H1 (cell line): ENCODE measurements around the gene DHRS13. TPM values are rescaled to one million over a fixed set of nuclear protein-coding genes. Genes with fewer than 3 reads are reported as not detected.

Experiments used
- CTCF ChIA-PET: fragments of 300-600 bp; sonication (Branson Sonifier 250); formaldehyde crosslinking; loops from one replicate; lab custom pipeline; 2021; ENCODE audit not compliant: partially characterized antibody; lab: Charles Lee
- POLR2A ChIA-PET: fragments of 300-600 bp; sonication (Branson Sonifier 250); formaldehyde crosslinking; loops from one replicate; lab custom pipeline; 2021; ENCODE audit warnings: inconsistent platforms; ENCODE audit not compliant: partially characterized antibody; lab: Charles Lee
- DNase-seq, 2 experiments: peaks; one replicate each; pipeline versions ENCODE4 v3.0.0 to v3.0.0-alpha.2; 2010 to 2022; ENCODE audit warnings: low spot score in 2 of 2, low read depth in 1 of 2, mixed read lengths in 1 of 2
- FAIRE-seq: peaks from 2 replicates; lab custom pipeline; 2011; peaks lifted over from hg19 to GRCh38; lab: Jason Lieb, UNC
- H2AFZ ChIP-seq: 2 replicates; pipeline ENCODE4 v1.8.1; 2012; ENCODE audit warnings: low read length, inconsistent platforms
- H2AK5ac ChIP-seq: 2 replicates; pipeline ENCODE4 v1.6.1; 2013; ENCODE audit warnings: low read depth, low read length
- H2BK120ac ChIP-seq: replicated peaks from 2 replicates; pipeline ENCODE3; 2013; ENCODE audit warnings: low read depth, low read length, inconsistent platforms
- H2BK12ac ChIP-seq: 2 replicates; pipeline ENCODE4 v1.6.1; 2013; ENCODE audit warnings: low read depth, low read length
- H2BK15ac ChIP-seq: 2 replicates; pipeline ENCODE4 v1.6.1; 2013; ENCODE audit warnings: low read length
- H2BK20ac ChIP-seq: 2 replicates; pipeline ENCODE4 v1.6.1; 2013; ENCODE audit warnings: low read length
- H2BK5ac ChIP-seq: 2 replicates; pipeline ENCODE4 v1.6.1; 2013; ENCODE audit warnings: low read depth, low read length
- H3K14ac ChIP-seq: 2 replicates; pipeline ENCODE4 v1.6.1; 2013; ENCODE audit warnings: inconsistent platforms; ENCODE audit not compliant: insufficient read length
- H3K18ac ChIP-seq: 2 replicates; pipeline ENCODE4 v1.6.1; 2013; ENCODE audit warnings: low read length; ENCODE audit errors: extremely low read depth
- H3K23ac ChIP-seq: 2 replicates; pipeline ENCODE4 v1.6.1; 2013; ENCODE audit warnings: inconsistent platforms; ENCODE audit not compliant: insufficient read length
- H3K23me2 ChIP-seq: 2 replicates; pipeline ENCODE4 v1.6.1; 2013; ENCODE audit warnings: low read depth, low read length
- H3K27ac ChIP-seq: 2 replicates; pipeline ENCODE4 v1.6.1; 2011; ENCODE audit warnings: low read depth, low read length, inconsistent platforms
- H3K27me3 ChIP-seq, 4 experiments: replicated peaks in 1 of 4; 1 replicate in 1 of 4; 2 replicates in 3 of 4; pipeline versions ENCODE4 v1.6.1 to v1.8.1; 2011 to 2013; ENCODE audit warnings: low read length in 3 of 4, mild to moderate bottlenecking in 3 of 4, inconsistent platforms in 2 of 4, mixed read lengths in 2 of 4, moderate library complexity in 1 of 4; ENCODE audit not compliant: control insufficient read depth in 3 of 4, insufficient read depth in 3 of 4; ENCODE audit errors: extremely low read depth in 1 of 4
- H3K36me3 ChIP-seq, 4 experiments: 2 replicates each; pipeline versions ENCODE4 v1.6.1 to v1.8.1; 2011 to 2013; ENCODE audit warnings: mild to moderate bottlenecking in 4 of 4, low read length in 3 of 4, moderate library complexity in 2 of 4, control low read depth in 1 of 4, inconsistent platforms in 1 of 4; ENCODE audit not compliant: insufficient read depth in 4 of 4, control insufficient read depth in 2 of 4
- H3K4ac ChIP-seq: replicated peaks from 2 replicates; pipeline ENCODE3; 2013; ENCODE audit warnings: low read length, low read depth, mixed read lengths, inconsistent platforms; ENCODE audit not compliant: insufficient read length
- H3K4me1 ChIP-seq, 4 experiments: replicated peaks in 1 of 4; 1 replicate in 1 of 4; 2 replicates in 3 of 4; pipeline versions ENCODE4 v1.6.1 to v1.8.1; 2011 to 2013; ENCODE audit warnings: low read length in 3 of 4, inconsistent platforms in 2 of 4, mixed read lengths in 1 of 4; ENCODE audit not compliant: insufficient read depth in 4 of 4, control insufficient read depth in 3 of 4
- H3K4me2 ChIP-seq, 2 experiments: 2 replicates each; pipeline versions ENCODE4 v1.6.1 to v1.8.1; 2011 to 2013; ENCODE audit warnings: low read depth in 2 of 2, low read length in 2 of 2, control low read depth in 1 of 2, inconsistent platforms in 1 of 2, mild to moderate bottlenecking in 1 of 2; ENCODE audit not compliant: insufficient read depth in 1 of 2
- H3K4me3 ChIP-seq, 4 experiments: fragments of 200-600, 300-600 bp in 1 of 4; sonication (generic), shearing (Covaris generic), sonication (Bioruptor Twin) in 1 of 4; 2 replicates each; pipeline versions ENCODE4 v1.5.1 to v1.8.1; 2011 to 2016; ENCODE audit warnings: low read length in 4 of 4, low read depth in 3 of 4, control low read depth in 2 of 4, inconsistent platforms in 2 of 4, mild to moderate bottlenecking in 2 of 4, mixed read lengths in 1 of 4, moderate library complexity in 1 of 4; ENCODE audit not compliant: insufficient read depth in 2 of 4; ENCODE audit errors: extremely low read depth in 1 of 4
- H3K56ac ChIP-seq: replicated peaks from 2 replicates; pipeline ENCODE3; 2013; ENCODE audit warnings: low read depth, mild to moderate bottlenecking, mixed read lengths, low read length, inconsistent platforms; ENCODE audit not compliant: insufficient read length
- H3K79me1 ChIP-seq: 2 replicates; pipeline ENCODE4 v1.6.1; 2013; ENCODE audit warnings: low read depth, low read length, control low read depth
- H3K79me2 ChIP-seq, 2 experiments: 2 replicates each; pipeline versions ENCODE4 v1.6.1 to v1.8.1; 2012 to 2013; ENCODE audit warnings: low read length in 2 of 2, mild to moderate bottlenecking in 2 of 2, inconsistent platforms in 1 of 2; ENCODE audit not compliant: insufficient read depth in 2 of 2, control insufficient read depth in 1 of 2
- H3K9ac ChIP-seq, 4 experiments: replicated peaks in 1 of 4; 1 replicate in 1 of 4; 2 replicates in 3 of 4; pipeline versions ENCODE4 v1.6.1 to v1.8.1; 2011 to 2013; ENCODE audit warnings: low read depth in 3 of 4, low read length in 3 of 4, control low read depth in 2 of 4, mild to moderate bottlenecking in 2 of 4, moderate library complexity in 2 of 4, inconsistent platforms in 1 of 4; ENCODE audit errors: extremely low read depth in 1 of 4
- H3K9me3 ChIP-seq, 2 experiments: 2 replicates each; pipeline versions ENCODE4 v1.6.1 to v1.8.1; 2012 to 2013; ENCODE audit warnings: mild to moderate bottlenecking in 2 of 2, moderate library complexity in 2 of 2, control low read depth in 1 of 2, inconsistent platforms in 1 of 2, low read depth in 1 of 2, low read length in 1 of 2, mixed read lengths in 1 of 2; ENCODE audit not compliant: insufficient read depth in 2 of 2
- H4K20me1 ChIP-seq, 2 experiments: replicated peaks in 1 of 2; 2 replicates each; pipeline versions ENCODE3 to v1.8.1; 2011 to 2013; ENCODE audit warnings: inconsistent platforms in 2 of 2, low read length in 2 of 2, mild to moderate bottlenecking in 1 of 2; ENCODE audit not compliant: insufficient read depth in 2 of 2, control insufficient read depth in 1 of 2
- H4K5ac ChIP-seq: 2 replicates; pipeline ENCODE4 v1.6.1; 2013; ENCODE audit warnings: low read length, low read depth, mixed read lengths, inconsistent platforms; ENCODE audit not compliant: insufficient read length
- H4K8ac ChIP-seq: 2 replicates; pipeline ENCODE4 v1.8.0; 2013; ENCODE audit warnings: mild to moderate bottlenecking, moderate library complexity, low read length, inconsistent platforms; ENCODE audit not compliant: insufficient read depth; ENCODE audit errors: extremely low read depth
- H4K91ac ChIP-seq: replicated peaks from 2 replicates; pipeline ENCODE3; 2013; ENCODE audit warnings: low read length, mixed read lengths, inconsistent platforms; ENCODE audit not compliant: insufficient read length
- CEBPB ChIP-seq: IDR thresholded peaks from 2 replicates; pipeline ENCODE4 v1.6.1; 2012; ENCODE audit warnings: low read depth, low read length
- CREB1 ChIP-seq: IDR thresholded peaks from 2 replicates; pipeline ENCODE4 v1.6.1; 2012; ENCODE audit warnings: inconsistent platforms
- HDAC6 ChIP-seq: IDR thresholded peaks from one replicate; pipeline ENCODE4 v1.7.1; 2012; ENCODE audit warnings: low read depth, mild to moderate bottlenecking, inconsistent platforms, low read length, moderate library complexity
- POLR2AphosphoS5 ChIP-seq: IDR thresholded peaks from 2 replicates; pipeline ENCODE4 v1.6.1; 2011; ENCODE audit warnings: low read depth, low read length
- whole genome bisulfite sequencing, 2 experiments: shearing (Covaris generic) in 1 of 2; methylation state at CpG; one replicate each; pipeline versions ENCODE4 v1.1.6 to v1.1.7; 2013 to 2015; ENCODE audit warnings: low lambda C conversion rate in 2 of 2, mixed read lengths in 2 of 2, inconsistent platforms in 1 of 2, low coverage in 1 of 2, missing lambda C conversion rate in 1 of 2; ENCODE audit not compliant: insufficient replicate concordance in 2 of 2, insufficient coverage in 1 of 2, insufficient read length in 1 of 2; ENCODE audit errors: extremely low coverage in 1 of 2, missing lambda C conversion rate in 1 of 2; 5-methylcytosine and 5-hydroxymethylcytosine counted together
- polyA plus RNA-seq, 7 experiments: library from polyadenylated mRNA; depleted of rRNA in 3 of 7; stranded (reverse) in 5 of 7; unstranded in 2 of 7; fragments of >200 nt in 5 of 7; fragments of 200-250 nt in 2 of 7; gene quantifications; 1 replicate in 5 of 7; 2 replicates in 1 of 7; 4 replicates in 1 of 7; pipeline versions ENCODE4 v1.2.1 to v1.2.3, GENCODE V29; 2011 to 2013; ENCODE audit warnings: missing spikeins in 2 of 7, mixed read lengths in 2 of 7
- total RNA-seq: library from RNA; stranded (reverse); fragmentation: NEBNext Ultra II Directional; extraction: Animal tissue kit (Norgen Biotek cat#: 25700); gene quantifications from 2 replicates; pipeline ENCODE4 v1.2.1, GENCODE V29; 2021

Gene DHRS13
- total and polyA plus RNA-seq, 2 of the 8 experiments (the other 6 are each of a cell fraction or from before 2014, with no cell fraction given), result 23.7 to 30.0 TPM

DNA sequence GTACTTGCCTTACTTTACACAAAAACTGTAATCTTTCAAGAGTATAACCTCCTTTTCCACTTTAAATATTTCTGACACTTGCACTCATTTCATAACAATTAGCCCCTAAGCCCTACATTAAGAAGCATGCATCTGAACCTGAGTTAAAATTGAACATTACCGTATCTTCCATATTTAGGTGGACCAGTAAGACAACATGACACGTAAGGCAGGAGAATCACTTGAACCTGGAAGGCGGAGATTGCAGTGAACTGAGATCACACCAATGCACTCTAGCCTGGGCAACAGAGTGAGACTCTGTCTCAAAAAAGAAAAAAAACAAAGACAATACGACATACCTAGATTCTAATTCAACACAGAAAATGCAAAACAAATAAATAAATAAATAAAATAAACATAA lies 41.5 kb upstream of the DHRS13 start:
- WGBS, 2 experiments, result 91% methylated on average over 4 of the region's 4 CpGs; no CpG with 5 or more reads in 1 of the 2 experiments
- H2AFZ ChIP-seq, result no peak overlapping the region
- no peak overlapping the region for H3K18ac ChIP-seq
- H3K4me2 ChIP-seq, result no peak overlapping the region
- H2BK5ac ChIP-seq, result no peak overlapping the region
- peaks cover 2 to 11% (median 10%) of the 10 kb centered on the region in 4 experiments; a peak in 5 of 7 replicates for H3K4me1 ChIP-seq
- H3K79me2 ChIP-seq, result peaks cover 70 to 100% of the 10 kb centered on the region in 2 experiments
- peaks cover 0 to 29% (median 4%) of the 10 kb centered on the region in 4 experiments; a peak in 4 of 8 replicates for H3K36me3 ChIP-seq
- no peak overlapping the region for H4K5ac ChIP-seq
- H2AK5ac ChIP-seq, result no peak overlapping the region
- H3K14ac ChIP-seq, result no peak overlapping the region
- no peak overlapping the region for H2BK12ac ChIP-seq
- no peak overlapping the region for H3K4ac ChIP-seq
- H3K23me2 ChIP-seq, result no peaks in the 10 kb centered on the region; the same call in 1 of the 2 replicates
- no peak overlapping the region for H2BK120ac ChIP-seq
- no peaks in the 10 kb centered on the region for H3K27me3 ChIP-seq
- peaks cover 6% of the 10 kb centered on the region for H3K79me1 ChIP-seq
- H4K91ac ChIP-seq, result no peak overlapping the region
- peaks cover 15 to 18% of the 10 kb centered on the region in 2 experiments for H4K20me1 ChIP-seq
- DNase-seq, result no peak
- H2BK15ac ChIP-seq, result no peak overlapping the region
- CTCF ChIA-PET, result interaction anchor here (1.2 to 1.8 kb wide), 3 partner anchors 10 to 42 kb away, joined by 3 to 10 read pairs (median 6); partner anchors contain the start of gene DHRS13
- H4K8ac ChIP-seq, result no peak overlapping the region
- no peaks in the 10 kb centered on the region for H3K9me3 ChIP-seq
- TF ChIP-seq CEBPB, result no peak
- no peak for TF ChIP-seq POLR2AphosphoS5
- no peak for TF ChIP-seq HDAC6
- TF ChIP-seq CREB1, result no peak
- H3K4me3 ChIP-seq, result no peak overlapping the region
- POLR2A ChIA-PET, result interaction anchor here (0.9 to 6.3 kb wide), 4 partner anchors 9 to 219 kb away, joined by 3 to 73 read pairs (median 4); no protein-coding TSS in a partner anchor
- FAIRE-seq, result no peak
- H3K56ac ChIP-seq, result no peak overlapping the region
- no peak overlapping the region for H3K27ac ChIP-seq
- H3K9ac ChIP-seq, result no peak overlapping the region
- no peak overlapping the region for H2BK20ac ChIP-seq
- no peak overlapping the region for H3K23ac ChIP-seq
